ENCODE measurements around the gene H2AZ2.

DNA sequence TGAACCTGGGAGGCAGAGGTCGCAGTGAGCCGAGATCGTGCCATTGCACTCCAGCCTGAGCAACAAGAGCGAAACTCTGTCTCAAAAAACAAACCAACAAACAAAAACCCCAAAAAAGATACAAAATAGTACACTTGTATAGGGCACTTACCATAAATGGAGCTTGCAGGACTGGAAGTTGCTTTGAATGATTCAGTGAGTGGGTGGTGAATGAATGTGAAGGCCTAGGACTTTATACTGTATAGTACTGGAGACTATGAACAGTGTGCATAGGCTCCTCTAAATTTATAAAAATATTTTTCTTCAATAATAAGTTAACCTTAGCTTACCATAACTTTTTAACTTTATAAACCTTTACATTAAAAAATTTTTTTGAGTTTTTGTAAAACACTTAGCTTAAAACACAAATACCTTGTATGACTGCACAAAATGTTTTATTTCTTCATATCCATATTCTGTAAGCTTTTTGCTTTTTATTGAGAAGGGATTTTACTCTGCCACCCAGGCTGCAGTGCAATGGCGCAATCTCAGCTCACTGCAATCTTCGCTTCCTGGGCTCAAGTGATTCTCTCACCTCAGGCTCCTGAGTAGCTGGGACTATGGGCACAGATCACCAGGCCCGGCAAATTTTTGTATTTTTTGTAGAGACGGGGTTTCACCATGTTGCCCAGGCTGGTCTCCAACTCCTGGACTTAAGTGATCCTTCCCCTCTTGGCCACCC lies 6.9 kb upstream of the H2AZ2 start:
- TF ChIP-seq POLR2AphosphoS5 (IDR thresholded peaks at IDR 0.05; ENCODE audit: low read depth, low read length) (no peak), FOXP2 (optimal IDR thresholded peaks at IDR 0.05; ENCODE audit: borderline replicate concordance, extremely low read depth, extremely low read length, insufficient read depth) (no peak), TAF1 (IDR thresholded peaks at IDR 0.05; ENCODE audit: borderline replicate concordance, insufficient read depth, low read length) (no peak), SIN3A (IDR thresholded peaks at IDR 0.05; ENCODE audit: borderline replicate concordance, insufficient read depth, low read length) (no peak)
- TF ChIP-seq, protein P1, sequence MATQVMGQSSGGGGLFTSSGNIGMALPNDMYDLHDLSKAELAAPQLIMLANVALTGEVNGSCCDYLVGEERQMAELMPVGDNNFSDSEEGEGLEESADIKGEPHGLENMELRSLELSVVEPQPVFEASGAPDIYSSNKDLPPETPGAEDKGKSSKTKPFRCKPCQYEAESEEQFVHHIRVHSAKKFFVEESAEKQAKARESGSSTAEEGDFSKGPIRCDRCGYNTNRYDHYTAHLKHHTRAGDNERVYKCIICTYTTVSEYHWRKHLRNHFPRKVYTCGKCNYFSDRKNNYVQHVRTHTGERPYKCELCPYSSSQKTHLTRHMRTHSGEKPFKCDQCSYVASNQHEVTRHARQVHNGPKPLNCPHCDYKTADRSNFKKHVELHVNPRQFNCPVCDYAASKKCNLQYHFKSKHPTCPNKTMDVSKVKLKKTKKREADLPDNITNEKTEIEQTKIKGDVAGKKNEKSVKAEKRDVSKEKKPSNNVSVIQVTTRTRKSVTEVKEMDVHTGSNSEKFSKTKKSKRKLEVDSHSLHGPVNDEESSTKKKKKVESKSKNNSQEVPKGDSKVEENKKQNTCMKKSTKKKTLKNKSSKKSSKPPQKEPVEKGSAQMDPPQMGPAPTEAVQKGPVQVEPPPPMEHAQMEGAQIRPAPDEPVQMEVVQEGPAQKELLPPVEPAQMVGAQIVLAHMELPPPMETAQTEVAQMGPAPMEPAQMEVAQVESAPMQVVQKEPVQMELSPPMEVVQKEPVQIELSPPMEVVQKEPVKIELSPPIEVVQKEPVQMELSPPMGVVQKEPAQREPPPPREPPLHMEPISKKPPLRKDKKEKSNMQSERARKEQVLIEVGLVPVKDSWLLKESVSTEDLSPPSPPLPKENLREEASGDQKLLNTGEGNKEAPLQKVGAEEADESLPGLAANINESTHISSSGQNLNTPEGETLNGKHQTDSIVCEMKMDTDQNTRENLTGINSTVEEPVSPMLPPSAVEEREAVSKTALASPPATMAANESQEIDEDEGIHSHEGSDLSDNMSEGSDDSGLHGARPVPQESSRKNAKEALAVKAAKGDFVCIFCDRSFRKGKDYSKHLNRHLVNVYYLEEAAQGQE (IDR thresholded peaks at IDR 0.05; ENCODE audit: insufficient read depth in 1 of 2, low read depth in 2 of 2, low read length in 2 of 2): no peak

Data from PFSK-1 (cell line).